Neural cell (in vitro differentiated cells): ENCODE results near the gene NRF1. TPM values are rescaled to one million over a fixed set of nuclear protein-coding genes. Genes with fewer than 3 reads are reported as not detected.

Experiments used
- H2AFZ ChIP-seq: fragments of 200-600, 300-800 bp; sonication (generic), shearing (Covaris generic); 2 replicates; pipeline ENCODE4 v1.6.0; 2014; ENCODE audit warnings: low read depth, mild to moderate bottlenecking, antibody characterized with exemption, low read length, moderate library complexity
- H3F3A ChIP-seq: fragments of 200-600 bp; shearing (Covaris generic); 2 replicates; pipeline ENCODE4 v1.6.1; 2016; ENCODE audit warnings: mild to moderate bottlenecking, moderate library complexity, mixed read lengths, antibody characterized with exemption, low read length; ENCODE audit not compliant: insufficient read depth, poor library complexity, severe bottlenecking
- H3K27ac ChIP-seq: fragments of 200-600, 300-800 bp; sonication (generic), shearing (Covaris generic); 2 replicates; pipeline ENCODE4 v1.5.1; 2014; ENCODE audit warnings: mild to moderate bottlenecking, low read length, moderate library complexity
- H3K27me3 ChIP-seq: fragments of 300-800, 200-600 bp; sonication (generic), shearing (Covaris generic); 2 replicates; pipeline ENCODE4 v1.6.0; 2014; ENCODE audit warnings: mild to moderate bottlenecking, low read depth, low read length, moderate library complexity; ENCODE audit not compliant: insufficient read depth
- H3K36me3 ChIP-seq: fragments of 300-800, 200-600 bp; sonication (generic), shearing (Covaris generic); 2 replicates; pipeline ENCODE4 v1.5.1; 2014; ENCODE audit warnings: mild to moderate bottlenecking, antibody characterized with exemption, low read length, moderate library complexity; ENCODE audit not compliant: insufficient read depth
- H3K4me2 ChIP-seq: fragments of 300-800, 200-600 bp; sonication (generic), shearing (Covaris generic); 2 replicates; pipeline ENCODE4 v1.6.0; 2014; ENCODE audit warnings: mild to moderate bottlenecking, low read length
- H3K4me3 ChIP-seq: fragments of 300-800, 200-600 bp; sonication (generic), shearing (Covaris generic); 2 replicates; pipeline ENCODE4 v1.5.1; 2014; ENCODE audit warnings: mild to moderate bottlenecking, low read length, moderate library complexity
- H3K79me2 ChIP-seq: fragments of 200-600 bp; shearing (Covaris generic); replicated peaks from 2 replicates; pipeline ENCODE4 v1.6.0; 2014; ENCODE audit warnings: mild to moderate bottlenecking, low read length, moderate library complexity; ENCODE audit not compliant: insufficient read depth
- H3K9ac ChIP-seq: fragments of 300-800, 200-600 bp; sonication (generic), shearing (Covaris generic); 2 replicates; pipeline ENCODE4 v1.6.1; 2016; ENCODE audit warnings: mild to moderate bottlenecking, low read length, mixed read lengths
- H3K9me2 ChIP-seq: fragments of 200-600 bp; shearing (Covaris generic); 2 replicates; pipeline ENCODE4 v1.6.1; 2016; ENCODE audit warnings: mild to moderate bottlenecking, low read length, mixed read lengths; ENCODE audit not compliant: insufficient read depth
- H3K9me3 ChIP-seq: fragments of 200-600, 300-800 bp; sonication (generic), shearing (Covaris generic); 2 replicates; pipeline ENCODE4 v1.6.1; 2016; ENCODE audit warnings: mild to moderate bottlenecking, mixed run types, low read length, moderate library complexity, mixed read lengths
- H4K20me1 ChIP-seq: fragments of 200-600 bp; shearing (Covaris generic); 2 replicates; pipeline ENCODE4 v1.6.1; 2016; ENCODE audit warnings: mild to moderate bottlenecking, mixed run types; ENCODE audit not compliant: insufficient read depth
- EP300 ChIP-seq: fragments of 450-650 bp; conservative IDR thresholded peaks from 2 replicates; pipeline ENCODE4 v1.6.1; 2014; ENCODE audit warnings: antibody characterized with exemption, mild to moderate bottlenecking, moderate library complexity; ENCODE audit not compliant: poor library complexity, severe bottlenecking
- EZH2 ChIP-seq: fragments of 200-600, 300-800 bp; shearing (Covaris generic), sonication (generic); IDR thresholded peaks from 2 replicates; pipeline ENCODE4 v1.6.1; 2014; ENCODE audit warnings: antibody characterized with exemption, low read length, borderline replicate concordance, mild to moderate bottlenecking; ENCODE audit not compliant: insufficient read depth, poor library complexity, severe bottlenecking
- MXI1 ChIP-seq: fragments of 450-650 bp; conservative IDR thresholded peaks from 2 replicates; pipeline ENCODE4 v1.6.1; 2014; ENCODE audit warnings: antibody characterized with exemption, mild to moderate bottlenecking; ENCODE audit not compliant: poor library complexity, severe bottlenecking
- POLR2AphosphoS5 ChIP-seq: IDR thresholded peaks from 2 replicates; pipeline ENCODE4 v1.6.1; 2012
- RAD21 ChIP-seq: fragments of 450-650 bp; conservative IDR thresholded peaks from 2 replicates; pipeline ENCODE4 v1.6.1; 2014; ENCODE audit warnings: antibody characterized with exemption, mild to moderate bottlenecking, moderate library complexity
- SMC3 ChIP-seq: fragments of 450-650 bp; conservative IDR thresholded peaks from 2 replicates; pipeline ENCODE4 v1.6.1; 2014; ENCODE audit warnings: antibody characterized with exemption, mild to moderate bottlenecking, moderate library complexity; ENCODE audit not compliant: poor library complexity
- TAF1 ChIP-seq: IDR thresholded peaks from 2 replicates; pipeline ENCODE4 v1.6.1; 2012; ENCODE audit warnings: low read depth
- polyA plus RNA-seq: library from polyadenylated mRNA; depleted of rRNA; stranded (reverse); fragments of >200 nt; gene quantifications from 2 replicates; pipeline ENCODE4 v1.2.3, GENCODE V29; 2014
- TF ChIP-seq, protein P1 (sequence below): fragments of 450-650 bp; IDR thresholded peaks from 2 replicates; pipeline ENCODE4 v1.5.1; 2014; ENCODE audit warnings: antibody characterized with exemption, mild to moderate bottlenecking, moderate library complexity; ENCODE audit not compliant: poor library complexity, severe bottlenecking
- TF ChIP-seq, protein P2 (sequence below): IDR thresholded peaks from 2 replicates; pipeline ENCODE4 v1.6.1; 2012; ENCODE audit warnings: borderline replicate concordance

NRF1 gene
- polyA plus RNA-seq, 1 donor from 2014 or later: 13.2 TPM

DNA sequence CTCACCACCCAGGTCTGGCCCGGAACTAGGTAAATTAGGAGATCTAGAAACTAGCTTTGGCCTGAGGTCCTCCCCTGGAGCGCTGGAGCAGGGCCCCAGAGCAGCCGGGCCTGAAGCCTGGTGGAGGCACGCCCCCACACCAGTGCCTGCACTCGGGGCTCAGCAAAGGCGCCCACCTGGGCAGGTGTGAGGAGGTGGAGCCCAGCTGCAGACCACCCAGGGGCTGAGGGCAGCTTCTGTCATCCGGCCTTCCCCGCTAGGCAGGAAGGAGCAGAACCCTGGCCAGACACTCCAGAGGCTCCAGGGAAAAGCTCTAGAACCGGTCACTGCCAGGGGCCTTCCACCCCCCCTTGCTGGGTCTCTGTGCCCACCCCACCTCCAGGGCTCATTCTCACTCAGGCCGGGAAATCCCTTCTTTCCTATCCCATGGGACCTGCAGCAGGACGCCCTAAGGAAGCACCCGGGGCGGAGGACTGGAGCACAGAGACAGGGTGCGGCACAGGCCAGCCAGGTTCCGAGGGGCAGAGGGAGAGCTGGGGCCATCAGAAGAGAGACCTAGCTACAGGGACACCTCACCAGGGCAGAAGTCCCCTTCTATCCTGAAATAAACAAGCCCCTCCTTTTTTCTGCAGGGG, 161.2 kb downstream of the NRF1 start:
- no peaks in the 10 kb centered on the region for H3K36me3 ChIP-seq
- no peaks in the 10 kb centered on the region for H3K9me3 ChIP-seq
- TF ChIP-seq, protein P1, sequence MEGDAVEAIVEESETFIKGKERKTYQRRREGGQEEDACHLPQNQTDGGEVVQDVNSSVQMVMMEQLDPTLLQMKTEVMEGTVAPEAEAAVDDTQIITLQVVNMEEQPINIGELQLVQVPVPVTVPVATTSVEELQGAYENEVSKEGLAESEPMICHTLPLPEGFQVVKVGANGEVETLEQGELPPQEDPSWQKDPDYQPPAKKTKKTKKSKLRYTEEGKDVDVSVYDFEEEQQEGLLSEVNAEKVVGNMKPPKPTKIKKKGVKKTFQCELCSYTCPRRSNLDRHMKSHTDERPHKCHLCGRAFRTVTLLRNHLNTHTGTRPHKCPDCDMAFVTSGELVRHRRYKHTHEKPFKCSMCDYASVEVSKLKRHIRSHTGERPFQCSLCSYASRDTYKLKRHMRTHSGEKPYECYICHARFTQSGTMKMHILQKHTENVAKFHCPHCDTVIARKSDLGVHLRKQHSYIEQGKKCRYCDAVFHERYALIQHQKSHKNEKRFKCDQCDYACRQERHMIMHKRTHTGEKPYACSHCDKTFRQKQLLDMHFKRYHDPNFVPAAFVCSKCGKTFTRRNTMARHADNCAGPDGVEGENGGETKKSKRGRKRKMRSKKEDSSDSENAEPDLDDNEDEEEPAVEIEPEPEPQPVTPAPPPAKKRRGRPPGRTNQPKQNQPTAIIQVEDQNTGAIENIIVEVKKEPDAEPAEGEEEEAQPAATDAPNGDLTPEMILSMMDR: no peak
- TF ChIP-seq SMC3 (no peak), TAF1 (no peak), MXI1 (no peak), EZH2 (no peak)
- no peak overlapping the region for H3K4me3 ChIP-seq
- H3K27me3 ChIP-seq: peaks cover 25% of the 10 kb centered on the region
- H3K4me2 ChIP-seq: no peak overlapping the region
- H3K79me2 ChIP-seq: no peaks in the 10 kb centered on the region
- H2AFZ ChIP-seq: no peak overlapping the region
- H3K9me2 ChIP-seq: no peaks in the 10 kb centered on the region
- H4K20me1 ChIP-seq: no peaks in the 10 kb centered on the region
- H3F3A ChIP-seq: no peaks in the 10 kb centered on the region
- H3K9ac ChIP-seq: no peak overlapping the region
- H3K27ac ChIP-seq: no peak overlapping the region

DNA sequence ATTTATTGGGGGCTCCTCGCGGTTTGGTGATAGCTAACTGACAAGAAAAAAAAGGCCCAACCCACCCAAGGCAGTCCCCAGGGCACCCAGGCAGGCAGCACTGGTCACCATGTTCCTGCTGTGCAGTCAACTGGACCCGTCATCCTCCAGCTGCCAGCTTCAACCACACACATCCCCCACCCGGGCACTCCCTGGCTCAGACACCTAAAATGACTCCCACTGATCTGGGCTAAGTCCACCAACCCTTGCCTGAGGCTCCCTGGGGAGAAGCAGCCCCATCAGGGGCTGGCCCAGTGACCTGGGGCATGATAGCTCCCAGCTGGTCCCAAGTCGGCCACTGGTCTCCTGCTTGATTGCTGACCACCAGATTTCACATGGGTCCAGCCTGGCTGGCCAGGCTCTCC, 161.8 kb downstream of the NRF1 start:
- Histone ChIP-seq H3K79me2 (no peaks in the 10 kb centered on the region), H3K4me2 (no peak overlapping the region), H3K9me3 (no peaks in the 10 kb centered on the region), H2AFZ (no peak overlapping the region), H4K20me1 (no peaks in the 10 kb centered on the region), H3K27ac (no peak overlapping the region), H3F3A (no peaks in the 10 kb centered on the region), H3K4me3 (no peak overlapping the region), H3K9ac (no peak overlapping the region), H3K9me2 (no peaks in the 10 kb centered on the region), H3K36me3 (no peaks in the 10 kb centered on the region), H3K27me3 (peaks cover 31% of the 10 kb centered on the region)
- TF ChIP-seq POLR2AphosphoS5: no peak
- no peak for TF ChIP-seq SMC3
- no peak for TF ChIP-seq RAD21
- TF ChIP-seq EP300: no peak
- no peak for TF ChIP-seq TAF1
- TF ChIP-seq, protein P2, sequence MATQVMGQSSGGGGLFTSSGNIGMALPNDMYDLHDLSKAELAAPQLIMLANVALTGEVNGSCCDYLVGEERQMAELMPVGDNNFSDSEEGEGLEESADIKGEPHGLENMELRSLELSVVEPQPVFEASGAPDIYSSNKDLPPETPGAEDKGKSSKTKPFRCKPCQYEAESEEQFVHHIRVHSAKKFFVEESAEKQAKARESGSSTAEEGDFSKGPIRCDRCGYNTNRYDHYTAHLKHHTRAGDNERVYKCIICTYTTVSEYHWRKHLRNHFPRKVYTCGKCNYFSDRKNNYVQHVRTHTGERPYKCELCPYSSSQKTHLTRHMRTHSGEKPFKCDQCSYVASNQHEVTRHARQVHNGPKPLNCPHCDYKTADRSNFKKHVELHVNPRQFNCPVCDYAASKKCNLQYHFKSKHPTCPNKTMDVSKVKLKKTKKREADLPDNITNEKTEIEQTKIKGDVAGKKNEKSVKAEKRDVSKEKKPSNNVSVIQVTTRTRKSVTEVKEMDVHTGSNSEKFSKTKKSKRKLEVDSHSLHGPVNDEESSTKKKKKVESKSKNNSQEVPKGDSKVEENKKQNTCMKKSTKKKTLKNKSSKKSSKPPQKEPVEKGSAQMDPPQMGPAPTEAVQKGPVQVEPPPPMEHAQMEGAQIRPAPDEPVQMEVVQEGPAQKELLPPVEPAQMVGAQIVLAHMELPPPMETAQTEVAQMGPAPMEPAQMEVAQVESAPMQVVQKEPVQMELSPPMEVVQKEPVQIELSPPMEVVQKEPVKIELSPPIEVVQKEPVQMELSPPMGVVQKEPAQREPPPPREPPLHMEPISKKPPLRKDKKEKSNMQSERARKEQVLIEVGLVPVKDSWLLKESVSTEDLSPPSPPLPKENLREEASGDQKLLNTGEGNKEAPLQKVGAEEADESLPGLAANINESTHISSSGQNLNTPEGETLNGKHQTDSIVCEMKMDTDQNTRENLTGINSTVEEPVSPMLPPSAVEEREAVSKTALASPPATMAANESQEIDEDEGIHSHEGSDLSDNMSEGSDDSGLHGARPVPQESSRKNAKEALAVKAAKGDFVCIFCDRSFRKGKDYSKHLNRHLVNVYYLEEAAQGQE: no peak
- TF ChIP-seq MXI1: no peak
- TF ChIP-seq, protein P1: no peak
- no peak for TF ChIP-seq EZH2
